Skin of body (tissue), 2 donors: ENCODE data around the gene RAPH1. TPM values are rescaled to one million over a fixed set of nuclear protein-coding genes. Genes with fewer than 3 reads are reported as not detected.
"Not testable (repeated sequence)": the region's sequence is repeated elsewhere in the genome, so short reads cannot be mapped to it uniquely, and the experiment has no call there.

Experiments used
- DNase-seq: peaks from one replicate; lab custom pipeline; 2025; lab: John Stamatoyannopoulos, UW
- total RNA-seq: library from RNA; depleted of rRNA; stranded (reverse); fragments of >200 nt; gene quantifications from one replicate; pipeline ENCODE4 v1.2.3, GENCODE V29; 2014

RAPH1 gene
- total RNA-seq, 1 donor from 2014 or later = 24.0 TPM

- no peak for DNase-seq
These were observed 9.3 kb upstream of the RAPH1 start for GRCh38 chr2:203544402-203544801.

GRCh38 chr2:203543898-203544328, 8.8 kb upstream of the RAPH1 start:
- no peak for DNase-seq

DNA sequence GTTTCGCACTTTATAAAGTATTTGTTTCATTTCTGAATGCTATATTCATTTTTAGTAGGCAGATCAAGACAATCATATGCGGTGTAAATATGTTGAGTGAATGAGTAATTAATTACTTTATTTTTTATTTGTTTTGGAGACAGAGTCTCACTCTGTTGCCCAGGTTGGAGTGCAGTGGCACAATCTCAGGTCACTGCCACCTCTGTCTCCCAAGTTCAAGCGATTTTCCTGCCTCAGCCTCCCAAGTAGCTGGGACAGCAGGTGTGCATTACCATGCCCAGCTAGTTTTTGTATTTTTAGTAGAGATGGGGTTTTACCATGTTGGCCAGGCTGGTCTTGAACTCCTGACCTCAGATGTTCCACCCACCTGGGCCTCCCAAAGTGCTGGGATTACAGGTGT, 5.5 kb upstream of the RAPH1 start:
- DNase-seq = not testable (repeated sequence)

DNA sequence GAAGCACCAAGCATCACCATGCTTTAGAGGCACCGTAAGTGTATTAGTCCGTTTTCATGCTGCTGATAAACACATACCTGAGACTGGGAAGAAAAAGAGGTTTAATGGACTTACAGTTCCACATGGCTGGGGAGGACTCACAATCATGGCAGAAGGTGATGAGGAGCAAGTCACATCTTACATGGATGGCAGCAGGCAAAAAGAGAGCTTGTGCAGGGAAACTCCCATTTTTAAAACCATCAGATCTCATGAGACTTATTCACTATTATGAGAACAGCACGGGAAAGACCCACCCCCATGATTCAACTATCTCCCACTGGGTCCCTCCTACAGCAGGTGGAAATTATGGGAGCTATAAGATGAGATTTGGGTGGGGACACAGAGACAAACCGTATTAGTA, 3.1 kb upstream of the RAPH1 start:
- not testable (repeated sequence) for DNase-seq

DNA sequence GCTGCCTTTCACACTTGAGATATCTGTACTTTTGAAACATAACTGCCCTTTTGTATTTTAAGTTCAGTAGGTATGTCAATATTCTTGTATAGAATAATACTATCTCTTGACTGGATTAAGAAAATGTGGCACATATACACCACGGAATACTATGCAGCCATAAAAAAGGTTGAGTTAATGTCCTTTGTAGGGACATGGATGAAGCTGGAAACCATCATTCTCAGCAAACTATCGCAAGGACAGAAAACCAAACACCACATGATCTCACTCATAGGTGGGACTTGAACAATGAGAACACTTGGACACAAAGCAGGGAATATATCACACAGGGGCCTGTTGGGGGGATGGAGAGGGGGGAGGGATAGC, 1.5 kb upstream of the RAPH1 start:
- not testable (repeated sequence) for DNase-seq

DNA sequence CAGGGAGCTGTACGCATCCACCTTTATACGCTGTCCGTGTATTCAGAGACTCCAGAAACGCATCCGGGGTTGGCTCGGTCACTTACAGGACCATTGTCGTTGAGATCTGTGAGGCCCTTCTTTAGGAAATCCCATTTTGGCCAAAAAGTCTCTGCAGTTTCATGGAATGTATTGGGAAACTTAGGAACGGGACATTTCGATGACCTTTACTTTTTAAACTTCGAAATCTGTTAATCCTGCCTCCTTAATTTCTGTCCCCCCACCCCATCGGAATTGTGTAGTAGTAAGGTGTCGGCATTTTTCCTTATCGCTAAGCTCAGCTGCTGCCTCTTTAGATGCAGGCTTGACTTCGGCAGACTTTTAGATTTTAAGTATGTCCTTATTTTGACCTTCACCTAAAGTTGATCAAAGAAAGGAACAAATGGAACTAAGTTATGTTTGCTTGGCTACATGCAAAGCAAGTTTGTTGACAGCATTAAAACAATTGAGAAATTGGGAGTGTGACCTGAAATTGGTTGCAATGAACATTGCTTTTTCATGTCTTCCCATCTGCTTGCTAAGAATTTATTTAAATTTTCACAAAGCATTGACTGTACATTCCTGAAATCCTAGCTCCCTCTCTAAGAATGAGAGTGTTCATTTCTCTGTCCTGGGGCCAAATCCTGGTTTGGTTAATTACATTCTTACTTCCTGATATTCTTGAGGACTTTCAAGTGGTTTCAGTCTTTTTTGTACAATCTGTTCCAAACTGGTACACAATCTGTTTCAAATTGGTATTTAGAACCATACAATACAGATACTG, 884 bp upstream of the RAPH1 start:
- DNase-seq = peak; percentile 20

DNA sequence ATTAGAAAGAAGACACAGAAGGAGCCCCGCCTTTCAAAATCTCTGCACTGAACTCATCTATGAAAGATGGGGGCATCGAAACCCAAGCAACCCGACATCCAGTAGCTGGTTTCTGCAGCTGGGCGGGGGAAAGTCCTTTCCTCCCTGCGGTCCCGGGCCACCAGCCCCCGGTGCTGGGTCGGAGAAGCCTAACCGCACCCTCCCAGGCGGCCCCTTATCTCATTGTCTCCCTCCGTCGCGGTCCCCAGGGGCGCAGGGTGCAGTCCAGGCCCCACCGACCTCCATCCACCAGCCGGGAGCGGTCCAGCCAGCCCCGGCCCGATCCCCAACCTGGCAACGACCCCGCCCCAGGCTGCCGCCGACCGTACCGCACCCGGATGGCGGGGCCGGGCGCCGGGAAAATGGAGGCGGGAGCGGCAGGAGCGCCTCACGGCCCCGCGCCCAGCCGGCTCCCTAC, 452 bp downstream of the RAPH1 start:
- DNase-seq = peak; percentile 53

GRCh38 chr2:203533676-203534591, 1.2 kb downstream of the RAPH1 start:
- peak; percentile 79 for DNase-seq

DNA sequence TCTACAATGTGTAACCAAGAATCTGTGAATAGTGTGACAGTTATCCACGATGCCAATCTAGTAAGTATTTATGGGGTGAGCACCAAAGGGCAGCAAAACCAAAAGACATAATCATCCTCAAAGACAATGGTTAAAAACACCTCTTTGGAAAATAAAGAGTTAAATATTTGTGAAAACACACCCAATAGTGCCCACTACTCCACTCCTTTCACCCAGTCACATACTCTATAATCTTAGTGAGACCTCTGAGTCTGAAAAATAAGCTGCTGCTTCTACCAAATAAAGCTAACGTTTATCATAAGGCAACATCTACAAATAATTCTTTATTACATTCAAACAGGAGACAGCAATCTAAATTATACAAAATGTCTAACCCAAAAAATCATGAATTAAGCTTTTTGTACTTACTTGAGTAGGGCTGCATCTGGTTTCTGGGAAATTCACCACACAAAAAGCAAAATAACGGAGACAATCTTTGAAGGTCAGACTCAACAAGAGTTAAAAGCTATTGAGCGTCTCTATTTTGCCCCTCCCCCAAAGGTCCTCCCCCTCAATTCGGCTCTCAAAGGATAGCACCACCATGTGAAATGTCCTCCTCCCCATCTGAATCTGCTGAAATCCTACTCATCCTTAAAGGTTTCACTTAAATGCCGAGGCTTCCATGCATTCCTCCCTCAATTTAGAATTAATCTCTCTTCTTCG, 2.0 kb downstream of the RAPH1 start:
- DNase-seq = peak; percentile 26

GRCh38 chr2:203527719-203528118, 7.4 kb downstream of the RAPH1 start:
- no peak for DNase-seq

DNA sequence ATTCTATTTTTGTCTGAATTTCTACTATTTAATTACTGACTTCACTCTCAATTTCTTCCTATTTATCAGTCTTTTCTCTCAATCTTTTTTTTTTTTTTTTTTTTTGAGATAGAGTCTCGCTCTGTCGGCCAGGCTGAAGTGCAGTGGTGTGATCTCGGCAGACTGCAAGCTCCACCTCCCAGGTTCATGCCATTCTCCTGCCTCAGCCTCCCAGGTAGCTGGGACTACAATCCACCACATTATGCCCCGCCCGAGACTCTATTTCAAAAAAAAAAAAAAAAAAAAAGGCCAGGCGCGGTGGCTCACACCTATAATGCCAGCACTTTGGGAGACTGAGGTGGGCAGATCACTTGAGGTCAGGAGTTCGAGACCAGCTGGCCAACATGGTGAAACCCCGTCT, 21.8 kb downstream of the RAPH1 start:
- not testable (repeated sequence) for DNase-seq

DNA sequence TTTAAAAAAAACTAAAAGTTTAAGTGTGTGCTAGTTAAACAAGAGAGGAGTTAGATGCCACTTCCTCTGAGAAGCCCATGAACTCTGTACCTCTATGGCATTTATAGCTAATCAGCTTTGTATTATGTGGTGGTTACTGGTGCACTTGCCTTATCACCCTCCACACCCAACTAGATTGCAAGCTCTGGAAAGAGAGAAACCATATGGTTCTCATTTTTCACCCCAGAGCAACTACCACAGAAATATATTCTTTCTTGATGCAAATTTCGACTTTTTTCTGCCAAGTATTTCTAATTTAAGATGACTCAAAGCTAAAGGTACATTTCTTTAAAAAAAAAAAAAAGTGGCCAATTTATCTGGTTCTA, 24.2 kb downstream of the RAPH1 start:
- no peak for DNase-seq

GRCh38 chr2:203510256-203510940, 24.7 kb downstream of the RAPH1 start:
- no peak for DNase-seq

- DNase-seq = not testable (repeated sequence)
These were observed 31.6 kb downstream of the RAPH1 start for GRCh38 chr2:203503460-203503859.

DNA sequence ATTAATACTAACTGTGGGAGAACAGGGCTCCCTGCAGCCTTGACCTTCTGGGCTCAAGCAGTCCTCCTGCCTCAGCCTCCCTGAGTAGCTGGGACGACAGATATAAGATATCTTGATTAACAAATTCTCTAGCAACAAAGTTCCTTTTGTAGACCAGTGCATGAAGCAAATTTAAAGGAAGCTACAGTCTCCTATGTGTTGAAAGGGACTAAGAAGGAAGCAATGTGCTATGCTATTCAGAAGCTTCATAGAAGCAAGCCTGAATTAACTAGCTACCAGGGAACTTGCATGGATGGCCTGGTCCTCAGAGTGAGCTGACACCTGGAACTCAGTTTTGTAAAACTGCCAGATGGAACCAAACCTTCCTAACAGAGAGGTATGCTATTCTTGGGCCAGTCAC, 33.2 kb downstream of the RAPH1 start:
- no peak for DNase-seq

GRCh38 chr2:203500951-203501350, 34.1 kb downstream of the RAPH1 start:
- DNase-seq = no peak

GRCh38 chr2:203500297-203500696, 34.8 kb downstream of the RAPH1 start:
- no peak for DNase-seq

GRCh38 chr2:203498161-203498560, 36.9 kb downstream of the RAPH1 start:
- peak; percentile 27 for DNase-seq

DNA sequence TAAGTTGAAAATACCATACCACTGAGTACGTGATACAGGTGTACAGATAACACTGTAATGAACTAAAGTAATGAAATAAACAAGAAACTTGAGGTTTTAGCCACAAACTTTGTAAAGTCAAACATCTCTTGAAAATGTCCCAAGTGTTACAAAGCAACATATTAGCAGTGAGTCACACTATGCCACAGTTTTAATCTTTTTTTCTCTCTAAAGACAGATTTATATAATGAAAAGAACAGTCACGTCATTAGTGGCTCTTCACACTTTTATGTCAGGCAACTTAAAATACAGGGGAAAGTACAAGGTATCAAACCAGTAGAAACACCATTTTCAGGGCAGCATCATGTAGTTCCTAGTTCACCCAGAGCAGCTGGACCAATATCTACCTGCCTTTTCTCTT, 42.1 kb downstream of the RAPH1 start:
- no peak for DNase-seq

DNA sequence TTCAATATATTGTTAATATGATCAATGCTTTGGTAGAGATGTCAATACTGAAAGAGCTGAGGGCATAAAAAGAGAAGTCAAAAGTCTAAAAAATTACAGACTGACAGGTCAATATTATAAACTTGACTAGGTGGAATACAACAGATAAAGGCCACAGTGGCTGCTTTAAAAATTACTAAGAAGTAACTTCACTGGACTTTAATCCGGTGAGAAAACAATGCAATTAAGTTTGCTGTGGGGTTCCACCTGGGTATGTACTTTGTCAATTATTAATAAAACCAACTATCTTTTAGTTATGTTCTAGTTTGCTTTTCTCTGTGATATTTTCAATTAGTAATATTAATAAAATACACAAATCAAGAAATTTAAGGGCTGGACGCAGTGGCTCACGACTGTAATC, 44.7 kb downstream of the RAPH1 start:
- DNase-seq = no peak

- no peak for DNase-seq
These were observed 45.6 kb downstream of the RAPH1 start for GRCh38 chr2:203489531-203489930.
